Cerebellar cortex (tissue), 1 donor: ENCODE results near the gene ADAMTS19.
A peak's percentile ranks its signal among the peaks of the same experiment; 100 is the strongest.

Source experiments
- DNase-seq: peaks from one replicate; pipeline ENCODE4 v3.0.0-alpha.2; 2015; ENCODE audit warnings: low spot score

The ADAMTS19 gene

GRCh38 chr5:129770024-129770820 lies 310.1 kb downstream of the ADAMTS19 start:
- DNase-seq: no peak

GRCh38 chr5:129771058-129771838 lies 311.1 kb downstream of the ADAMTS19 start:
- peak; percentile 46 for DNase-seq

GRCh38 chr5:129773376-129773775 lies 313.3 kb downstream of the ADAMTS19 start:
- DNase-seq: no peak

GRCh38 chr5:129781594-129781993 lies 321.5 kb downstream of the ADAMTS19 start:
- DNase-seq: no peak
